ENCODE results near the gene TMEM217.

GRCh38 chr6:37209461-37210205 lies 48.3 kb downstream of the TMEM217 start:
- TF ChIP-seq CTCF (IDR thresholded peaks at IDR 0.05) (no peak), POLR2A (IDR thresholded peaks at IDR 0.05) (no peak)

All from testis (tissue), 2 donors.